Body of pancreas (tissue), 4 donors: ENCODE measurements around the gene ZNRF4.

ENCODE experiments used
- POLR2A ChIP-seq, 3 donors: fragments of 450-650 bp; IDR thresholded peaks; one replicate each; pipeline ENCODE4 v1.6.1; 2016; ENCODE audit warnings: antibody characterized with exemption in 3 of 3, mild to moderate bottlenecking in 2 of 3
- TF ChIP-seq, protein P1 (sequence below), 7 experiments: fragments of 450-650 bp in 4 of 7; fragments of 200-600 bp in 3 of 7; sonication (generic) in 3 of 7; IDR thresholded peaks; one replicate each; pipeline ENCODE4 v1.5.1; 2016 to 2019; ENCODE audit warnings: antibody characterized with exemption in 7 of 7

DNA sequence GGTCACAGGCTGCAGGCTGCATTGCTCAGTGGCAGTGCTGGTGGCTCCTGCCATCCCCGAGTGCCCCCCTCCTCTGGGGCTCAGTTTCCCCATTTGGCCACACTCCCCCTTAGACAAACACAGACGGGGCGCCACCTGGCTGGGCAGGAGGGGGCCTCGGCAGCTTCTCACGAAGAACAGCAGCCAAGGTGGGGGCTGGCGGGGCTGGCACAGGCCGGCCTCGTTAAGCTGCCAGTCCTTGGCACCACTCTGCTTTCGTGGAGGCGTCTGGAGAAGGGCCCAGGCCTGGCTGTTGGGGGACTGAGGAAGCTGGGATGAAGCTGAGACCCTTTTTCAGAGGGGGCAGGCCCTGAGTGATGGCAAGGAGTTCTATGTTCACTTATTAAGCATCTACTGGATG is 3.7 kb upstream of the ZNRF4 start:
- TF ChIP-seq, protein P1, sequence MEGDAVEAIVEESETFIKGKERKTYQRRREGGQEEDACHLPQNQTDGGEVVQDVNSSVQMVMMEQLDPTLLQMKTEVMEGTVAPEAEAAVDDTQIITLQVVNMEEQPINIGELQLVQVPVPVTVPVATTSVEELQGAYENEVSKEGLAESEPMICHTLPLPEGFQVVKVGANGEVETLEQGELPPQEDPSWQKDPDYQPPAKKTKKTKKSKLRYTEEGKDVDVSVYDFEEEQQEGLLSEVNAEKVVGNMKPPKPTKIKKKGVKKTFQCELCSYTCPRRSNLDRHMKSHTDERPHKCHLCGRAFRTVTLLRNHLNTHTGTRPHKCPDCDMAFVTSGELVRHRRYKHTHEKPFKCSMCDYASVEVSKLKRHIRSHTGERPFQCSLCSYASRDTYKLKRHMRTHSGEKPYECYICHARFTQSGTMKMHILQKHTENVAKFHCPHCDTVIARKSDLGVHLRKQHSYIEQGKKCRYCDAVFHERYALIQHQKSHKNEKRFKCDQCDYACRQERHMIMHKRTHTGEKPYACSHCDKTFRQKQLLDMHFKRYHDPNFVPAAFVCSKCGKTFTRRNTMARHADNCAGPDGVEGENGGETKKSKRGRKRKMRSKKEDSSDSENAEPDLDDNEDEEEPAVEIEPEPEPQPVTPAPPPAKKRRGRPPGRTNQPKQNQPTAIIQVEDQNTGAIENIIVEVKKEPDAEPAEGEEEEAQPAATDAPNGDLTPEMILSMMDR (IDR thresholded peaks at IDR 0.05) = no peak
- TF ChIP-seq POLR2A (IDR thresholded peaks at IDR 0.05) = no peak
